Limb (tissue), 2 donors: ENCODE data around the gene PAXX.

ENCODE experiments used
- DNase-seq, 2 donors: peaks; one replicate each; pipeline ENCODE4 v3.0.0-alpha.2; 2016; ENCODE audit errors: extremely low spot score in 2 of 2

Gene PAXX, protein sequence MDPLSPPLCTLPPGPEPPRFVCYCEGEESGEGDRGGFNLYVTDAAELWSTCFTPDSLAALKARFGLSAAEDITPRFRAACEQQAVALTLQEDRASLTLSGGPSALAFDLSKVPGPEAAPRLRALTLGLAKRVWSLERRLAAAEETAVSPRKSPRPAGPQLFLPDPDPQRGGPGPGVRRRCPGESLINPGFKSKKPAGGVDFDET

DNA sequence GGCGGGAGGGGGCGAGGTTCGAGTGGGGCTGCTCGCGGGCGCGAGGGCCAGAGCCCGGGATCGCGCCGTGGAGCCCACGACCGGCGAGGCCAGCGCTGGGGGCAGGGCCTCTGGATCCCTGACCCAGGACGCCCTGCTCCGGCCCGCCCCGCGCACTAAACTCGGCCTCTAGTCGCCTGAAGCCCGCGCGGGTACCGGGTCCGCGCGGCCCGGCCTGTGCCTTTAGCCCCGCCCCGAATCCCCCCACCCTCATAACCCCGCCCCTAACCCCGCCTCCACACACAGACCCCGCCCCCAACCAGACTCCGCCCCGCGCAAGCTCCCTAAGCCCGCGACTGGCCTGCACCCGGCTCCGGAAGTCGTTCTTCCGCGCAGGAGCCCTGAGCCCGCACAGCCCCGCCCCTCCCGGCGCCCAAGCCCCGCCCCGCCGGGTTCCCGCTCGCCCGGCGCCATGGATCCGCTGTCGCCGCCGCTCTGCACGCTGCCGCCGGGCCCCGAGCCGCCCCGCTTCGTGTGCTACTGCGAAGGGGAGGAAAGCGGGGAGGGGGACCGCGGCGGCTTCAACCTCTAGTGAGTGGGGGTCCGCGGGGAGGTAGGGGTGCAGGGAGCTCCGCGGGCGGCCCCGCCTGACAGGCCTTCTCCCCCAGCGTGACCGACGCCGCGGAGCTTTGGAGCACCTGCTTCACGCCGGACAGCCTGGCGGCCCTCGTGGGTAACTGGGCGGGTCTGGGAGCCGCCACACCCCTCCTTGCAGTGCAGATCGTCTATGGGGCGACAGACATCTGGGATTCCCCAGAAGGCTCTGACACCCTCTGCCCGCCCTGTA, at the start of gene PAXX:
Gene PAXX, plus strand, starts transcription at position 430 of the 826 bp plus-strand sequence. Its CDS starts 22 bp downstream, at position 452.
- DNase-seq: peak; percentile 85 to 93

DNA sequence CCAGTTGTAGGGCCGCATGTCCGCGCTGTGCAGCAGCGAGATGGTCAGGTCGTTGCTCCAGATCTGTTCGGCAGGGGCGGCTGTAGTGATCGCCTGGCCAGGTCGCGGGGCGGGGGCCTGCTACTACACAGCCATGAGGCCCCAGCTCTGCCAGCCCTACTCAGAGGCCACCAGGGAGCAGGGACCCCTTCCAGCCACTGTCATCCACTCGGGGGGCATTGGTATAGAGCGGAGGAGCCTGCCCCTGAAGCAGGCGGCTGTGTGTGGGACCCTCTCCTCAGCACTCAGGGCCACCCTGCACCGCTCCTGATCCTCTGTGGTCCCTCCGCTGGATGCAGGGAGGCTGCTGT, 49.4 kb upstream of the PAXX start:
- no peak for DNase-seq

DNA sequence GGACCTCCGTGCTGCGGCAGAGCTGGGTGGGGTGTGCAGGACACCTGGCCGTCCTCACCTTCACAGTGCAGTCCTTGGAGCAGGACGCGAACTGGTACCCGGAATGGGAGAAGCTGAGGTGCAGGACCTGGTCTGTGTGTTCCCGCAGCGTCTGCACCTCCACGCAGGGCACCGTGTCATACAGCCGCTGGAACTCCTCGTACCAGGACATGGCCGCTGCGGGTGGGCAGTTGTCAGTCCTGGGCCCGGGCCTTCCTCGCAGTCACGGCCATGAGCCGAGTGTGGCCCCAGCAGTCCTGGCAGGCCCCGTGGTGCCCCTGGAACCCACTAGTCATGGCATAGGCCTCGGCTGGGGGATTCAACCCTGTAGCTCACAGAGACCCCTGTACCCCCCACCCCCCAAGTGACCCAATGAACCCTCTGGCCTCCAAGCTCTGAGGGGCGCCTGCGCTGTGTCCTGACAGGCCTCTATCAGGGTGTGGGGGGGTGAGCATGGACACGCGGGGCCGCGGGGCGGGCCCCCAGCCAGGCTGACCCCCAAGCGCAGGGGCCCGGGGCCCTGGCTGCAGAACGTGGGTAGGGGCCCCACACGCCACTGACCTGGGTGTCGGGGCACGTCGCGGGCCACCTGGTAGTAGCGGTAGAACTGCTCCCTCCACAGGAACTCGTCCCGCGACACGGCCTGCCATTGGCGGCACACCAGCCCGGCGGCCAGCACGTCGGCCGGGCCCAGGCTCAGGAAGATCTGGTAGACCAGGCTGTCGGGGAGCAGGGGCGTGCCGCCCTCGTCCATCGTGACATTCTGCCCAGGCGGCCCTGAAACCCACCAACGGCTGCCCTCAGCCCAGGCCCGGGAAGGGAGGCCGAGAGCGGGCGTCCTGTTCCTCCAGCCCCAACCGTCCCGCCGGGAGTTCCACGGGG, 48.7 kb upstream of the PAXX start:
- DNase-seq: peak; percentile 4 to 58

DNA sequence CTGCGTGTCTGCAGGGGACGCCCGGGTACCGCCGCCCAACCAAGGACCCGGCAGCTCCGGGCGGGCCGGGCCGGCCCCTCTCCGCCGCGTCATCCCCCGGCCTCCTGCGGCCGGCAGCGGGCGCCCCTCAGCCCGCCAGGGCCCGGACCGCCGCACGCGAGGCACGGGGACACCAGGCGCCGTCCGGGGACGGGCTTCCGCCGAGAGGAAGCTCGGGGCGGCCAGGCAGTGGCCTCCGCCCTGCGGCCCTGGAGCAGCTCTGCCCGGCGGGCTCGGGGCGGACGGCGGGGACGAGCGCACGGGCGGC, 48.1 kb upstream of the PAXX start:
- no peak for DNase-seq

DNA sequence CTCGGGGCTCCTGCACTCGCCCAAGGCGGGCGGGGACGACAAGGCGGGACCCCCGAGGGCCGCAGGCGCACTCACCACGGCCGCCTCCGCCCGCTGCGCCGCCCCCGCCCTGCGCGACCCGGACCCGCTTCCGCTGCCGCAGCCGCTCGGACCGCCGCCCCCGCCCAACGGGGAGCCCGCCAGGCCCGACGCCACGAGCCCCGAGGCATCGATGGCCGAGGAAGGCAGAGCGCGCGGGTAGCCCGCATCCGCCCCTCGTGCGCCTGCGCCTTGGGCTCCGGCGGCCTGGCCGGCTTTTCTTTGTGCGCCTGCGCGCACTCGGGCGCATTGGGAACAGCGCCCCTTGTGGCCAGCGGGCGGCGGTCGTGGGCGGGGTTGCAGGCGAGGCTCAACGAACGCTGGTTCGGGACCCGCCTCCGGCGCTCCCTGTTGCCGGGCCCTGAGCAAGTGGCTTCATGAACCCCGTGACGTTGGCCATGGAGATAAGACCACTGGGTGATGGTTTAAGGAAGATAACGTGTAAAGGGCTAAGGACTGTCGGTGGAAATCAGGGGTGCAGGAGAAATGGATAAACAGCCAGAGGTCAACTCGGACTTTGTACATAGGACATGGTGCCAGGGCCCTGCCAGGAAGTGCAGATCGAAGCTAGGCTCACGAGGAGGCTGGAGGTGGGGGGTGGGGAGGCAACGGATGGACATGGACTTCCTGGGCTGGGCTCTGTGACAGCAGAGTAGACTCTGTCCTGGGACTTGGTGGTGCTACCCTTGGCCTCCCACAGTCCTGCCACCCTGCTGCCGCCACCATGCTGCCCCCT, 47.5 kb upstream of the PAXX start, which contains the start of the genes C8G and FBXW5:
Gene C8G, plus strand, starts transcription at position 725 of the 814 bp plus-strand sequence. Its CDS starts 78 bp downstream, at position 803.
Gene FBXW5, minus strand, starts transcription at position 220 of the 814 bp plus-strand sequence. CDS start 655 bp downstream, outside the sequence.
- peak; percentile 95 to 98 for DNase-seq

DNA sequence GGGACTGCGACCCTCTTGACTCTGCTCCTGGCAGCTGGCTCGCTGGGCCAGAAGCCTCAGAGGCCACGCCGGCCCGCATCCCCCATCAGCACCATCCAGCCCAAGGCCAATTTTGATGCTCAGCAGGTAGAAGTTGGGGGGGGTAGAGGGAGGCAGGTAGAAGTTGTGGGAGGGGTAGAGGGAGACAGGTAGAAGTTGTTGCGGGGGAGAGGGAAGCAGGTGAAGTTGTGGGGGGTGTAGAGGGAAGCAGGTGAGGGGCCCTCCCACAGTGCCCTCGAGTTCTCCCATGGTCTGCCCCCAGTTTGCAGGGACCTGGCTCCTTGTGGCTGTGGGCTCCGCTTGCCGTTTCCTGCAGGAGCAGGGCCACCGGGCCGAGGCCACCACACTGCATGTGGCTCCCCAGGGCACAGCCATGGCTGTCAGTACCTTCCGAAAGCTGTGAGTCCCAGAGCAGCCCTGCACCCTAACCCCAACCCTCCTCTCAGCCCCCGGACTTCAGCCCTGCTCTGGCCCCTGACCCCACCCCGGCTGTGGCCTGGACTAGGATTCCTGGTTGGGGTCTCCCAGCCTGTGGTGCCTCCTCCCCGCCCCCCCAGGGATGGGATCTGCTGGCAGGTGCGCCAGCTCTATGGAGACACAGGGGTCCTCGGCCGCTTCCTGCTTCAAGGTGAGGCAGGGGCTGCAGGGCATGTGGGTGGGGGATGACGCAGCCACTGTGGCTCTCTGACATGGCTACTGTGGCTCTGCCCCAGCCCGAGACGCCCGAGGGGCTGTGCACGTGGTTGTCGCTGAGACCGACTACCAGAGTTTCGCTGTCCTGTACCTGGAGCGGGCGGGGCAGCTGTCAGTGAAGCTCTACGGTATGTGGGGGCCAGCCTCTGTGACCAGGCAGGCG, 46.6 kb upstream of the PAXX start:
- no peak for DNase-seq

DNA sequence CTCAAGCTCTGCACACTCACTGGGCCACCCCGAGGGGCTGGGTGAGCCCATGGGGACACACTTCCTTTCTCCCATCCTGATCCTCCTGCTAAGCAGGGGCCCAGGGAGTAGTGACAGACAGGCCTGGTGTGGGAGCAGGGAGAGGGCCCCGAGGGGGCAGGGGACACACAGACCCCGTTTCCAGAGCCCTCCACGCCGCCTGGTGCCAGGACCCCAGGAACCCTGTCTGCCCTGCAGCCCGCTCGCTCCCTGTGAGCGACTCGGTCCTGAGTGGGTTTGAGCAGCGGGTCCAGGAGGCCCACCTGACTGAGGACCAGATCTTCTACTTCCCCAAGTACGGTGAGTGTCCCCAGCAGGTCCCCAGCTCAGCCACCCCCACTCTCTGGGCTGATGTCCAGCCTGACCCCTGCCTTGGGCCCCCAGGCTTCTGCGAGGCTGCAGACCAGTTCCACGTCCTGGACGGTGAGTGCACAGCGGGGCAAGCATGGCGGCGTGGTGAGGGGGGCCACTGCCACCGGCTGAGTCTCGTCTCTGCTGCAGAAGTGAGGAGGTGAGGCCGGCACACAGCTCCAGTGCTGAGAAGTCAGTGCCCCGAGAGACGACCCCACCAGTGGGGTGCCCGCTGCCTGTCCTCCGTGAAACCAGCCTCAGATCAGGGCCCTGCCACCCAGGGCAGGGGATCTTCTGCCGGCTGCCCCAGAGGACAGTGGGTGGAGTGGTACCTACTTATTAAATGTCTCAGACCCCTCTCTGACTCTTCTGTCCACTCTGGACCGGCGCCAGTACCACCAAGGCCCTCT, 45.8 kb upstream of the PAXX start:
- DNase-seq: no peak

DNA sequence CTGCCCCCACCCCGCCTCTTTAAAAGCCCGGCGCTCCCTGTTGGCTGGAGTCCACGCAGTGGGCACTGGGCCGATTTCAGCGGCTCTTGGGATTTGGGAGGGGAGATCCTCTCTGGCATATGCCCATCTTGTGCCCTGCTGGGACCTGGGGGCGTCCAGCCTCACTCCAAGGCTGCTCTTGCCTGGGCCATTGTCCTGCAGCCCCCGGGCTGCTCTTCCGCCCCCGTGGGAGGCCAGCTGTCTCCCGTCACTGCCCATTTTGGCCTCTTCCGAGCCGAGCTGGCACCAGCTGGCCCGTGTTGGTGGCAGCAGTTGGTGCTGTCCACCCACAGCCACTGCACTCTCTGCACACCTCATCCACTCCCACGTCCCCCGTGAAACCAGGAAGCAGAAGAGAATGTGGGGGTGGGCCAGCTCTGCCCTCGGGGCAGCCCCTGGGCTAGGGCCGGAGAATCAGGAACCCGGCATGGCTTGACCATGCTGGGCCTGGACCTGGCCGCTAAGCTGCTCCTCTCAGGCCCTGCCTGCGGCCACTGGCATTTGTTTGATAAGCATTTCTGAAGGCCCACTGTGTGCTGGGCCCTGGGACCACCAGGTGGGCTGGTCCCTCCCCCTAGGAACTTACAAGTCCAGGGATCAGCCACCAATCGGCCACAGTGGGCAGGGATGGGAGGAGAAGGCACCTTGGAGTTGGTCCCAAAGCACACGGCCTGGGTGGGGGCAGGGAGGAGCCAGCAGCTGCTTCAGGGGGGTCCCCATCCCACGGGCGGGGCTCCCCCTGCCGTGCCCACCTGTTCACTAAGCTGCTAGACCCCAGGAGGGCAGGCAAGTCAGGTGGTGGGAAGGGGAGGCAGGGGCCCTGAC, 45.0 kb upstream of the PAXX start:
- no peak for DNase-seq

DNA sequence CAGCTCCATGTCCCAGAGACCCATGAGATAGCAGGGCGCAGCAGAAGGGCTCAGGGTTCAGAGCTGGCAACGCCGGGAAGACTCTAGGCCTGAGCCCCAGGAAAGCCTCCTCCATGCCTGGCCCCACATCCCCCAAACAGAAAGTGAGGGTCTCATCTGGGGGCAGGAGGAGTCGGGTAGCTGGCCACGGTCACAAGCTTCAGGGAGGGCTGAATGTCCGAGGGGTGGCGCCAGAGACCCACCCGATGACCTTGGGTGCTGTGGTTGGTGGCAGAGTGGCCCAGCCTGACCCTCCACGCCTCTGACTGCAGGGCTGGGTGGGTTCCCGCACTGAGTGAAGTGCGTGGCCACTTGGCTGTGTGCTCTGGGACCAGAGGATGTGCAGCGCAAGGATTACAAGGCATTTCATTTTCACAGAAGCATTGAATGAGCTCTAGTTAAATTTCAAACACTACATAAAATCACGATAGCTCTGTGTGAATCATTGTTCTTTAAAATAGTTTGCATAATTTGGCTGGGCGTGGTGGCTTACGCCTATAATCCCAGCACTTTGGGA, 44.2 kb upstream of the PAXX start:
- DNase-seq: no peak

DNA sequence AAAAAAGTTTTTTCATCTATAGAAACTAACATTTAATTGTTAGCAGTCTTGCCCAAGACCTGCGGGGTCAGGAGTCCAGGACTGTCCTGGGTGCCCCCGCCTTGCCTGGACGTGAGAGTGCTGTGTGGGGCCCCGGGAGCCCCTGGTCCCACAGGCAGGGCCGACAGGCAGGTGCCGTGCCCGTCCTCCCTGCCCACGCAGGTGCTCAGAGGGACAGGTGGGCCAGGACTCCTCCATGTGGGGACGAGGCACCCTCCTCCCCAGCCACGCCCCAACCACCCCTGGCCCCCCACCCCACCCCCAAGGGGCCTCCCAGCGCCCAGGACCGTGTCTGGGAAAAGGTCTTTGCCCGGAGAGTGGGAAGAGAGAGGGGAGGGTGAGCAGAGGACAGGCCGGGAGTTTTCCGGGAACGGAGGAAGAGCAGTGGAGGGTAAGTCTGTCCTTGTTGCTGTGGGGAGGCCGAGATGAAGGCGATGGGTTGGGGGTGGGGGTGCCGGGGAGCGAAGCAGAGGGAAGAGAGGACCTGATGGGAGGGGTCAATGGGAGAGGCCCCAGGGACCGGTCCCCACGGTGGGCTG, 42.9 kb upstream of the PAXX start:
- no peak for DNase-seq

DNA sequence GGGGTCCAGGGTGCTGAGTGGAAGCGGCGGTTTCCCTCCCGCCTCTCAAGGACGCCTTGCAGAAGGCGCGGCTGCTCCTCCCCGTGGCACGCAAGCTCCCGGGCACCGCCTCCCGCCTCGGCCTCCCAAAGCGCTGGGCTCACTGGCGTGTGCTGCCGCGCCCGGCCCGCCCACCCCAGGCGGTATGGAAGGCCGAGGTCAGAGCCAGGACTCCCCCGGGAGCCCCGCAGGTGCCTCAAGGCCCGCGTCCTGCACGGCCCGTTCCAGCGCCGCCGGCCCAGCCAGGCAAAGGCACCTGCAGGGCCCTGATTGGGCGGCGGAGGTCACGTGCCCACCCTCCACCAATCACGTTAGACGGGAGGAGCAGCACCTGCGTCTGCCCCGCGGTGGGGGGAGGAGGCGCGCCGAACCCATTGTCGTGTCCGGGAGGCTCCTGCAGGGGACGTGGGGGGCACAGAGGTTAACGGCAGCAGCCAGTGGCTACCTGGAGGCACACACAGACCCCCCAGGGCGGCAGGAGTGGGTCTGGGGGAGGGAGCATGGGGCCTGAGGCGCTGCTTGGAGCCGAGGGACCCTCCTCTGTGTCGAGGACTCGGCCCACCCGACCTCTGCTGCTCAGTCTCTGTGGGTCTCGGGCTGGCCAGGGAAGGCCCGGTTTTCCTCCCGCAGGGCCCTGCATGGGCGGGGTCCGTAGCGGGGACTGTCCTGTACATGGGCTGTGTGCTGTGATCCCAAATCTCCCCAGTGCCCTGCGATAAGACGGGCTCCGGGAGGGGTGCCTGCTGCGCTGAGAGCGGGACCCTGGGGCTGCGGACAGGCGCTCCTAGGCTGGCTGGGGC, 42.2 kb upstream of the PAXX start:
- peak; percentile 72 to 95 for DNase-seq

DNA sequence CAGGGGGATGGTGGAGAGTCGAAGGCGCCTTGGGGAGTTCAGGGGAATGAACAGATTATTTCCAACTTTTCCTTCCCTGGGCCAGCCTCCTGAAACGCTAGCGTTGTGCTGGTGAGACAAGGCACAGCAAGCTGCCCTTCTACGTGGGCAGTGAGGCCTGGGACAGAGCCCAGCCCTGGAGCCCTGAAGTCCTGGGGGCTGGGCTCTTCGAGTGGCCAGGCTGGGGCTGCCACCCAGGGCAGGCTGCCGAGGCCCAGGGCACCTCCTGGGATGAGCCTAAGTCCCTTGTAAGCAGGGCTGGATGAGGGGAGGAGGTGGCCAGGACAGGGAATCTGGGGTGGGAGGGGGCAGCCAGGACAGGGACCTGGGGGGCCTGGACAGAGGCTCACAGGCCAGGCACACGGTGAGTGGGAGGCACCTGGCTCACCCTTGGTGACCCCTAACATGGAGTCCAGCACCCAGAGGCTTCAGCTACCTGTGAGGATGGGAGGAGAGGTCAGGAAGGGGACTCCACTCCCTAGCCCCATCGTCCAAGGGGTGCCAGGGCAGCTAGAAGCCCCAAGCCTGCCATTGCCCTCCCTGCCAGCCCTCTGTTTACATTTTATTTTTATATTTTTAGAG, 41.5 kb upstream of the PAXX start:
- no peak for DNase-seq

DNA sequence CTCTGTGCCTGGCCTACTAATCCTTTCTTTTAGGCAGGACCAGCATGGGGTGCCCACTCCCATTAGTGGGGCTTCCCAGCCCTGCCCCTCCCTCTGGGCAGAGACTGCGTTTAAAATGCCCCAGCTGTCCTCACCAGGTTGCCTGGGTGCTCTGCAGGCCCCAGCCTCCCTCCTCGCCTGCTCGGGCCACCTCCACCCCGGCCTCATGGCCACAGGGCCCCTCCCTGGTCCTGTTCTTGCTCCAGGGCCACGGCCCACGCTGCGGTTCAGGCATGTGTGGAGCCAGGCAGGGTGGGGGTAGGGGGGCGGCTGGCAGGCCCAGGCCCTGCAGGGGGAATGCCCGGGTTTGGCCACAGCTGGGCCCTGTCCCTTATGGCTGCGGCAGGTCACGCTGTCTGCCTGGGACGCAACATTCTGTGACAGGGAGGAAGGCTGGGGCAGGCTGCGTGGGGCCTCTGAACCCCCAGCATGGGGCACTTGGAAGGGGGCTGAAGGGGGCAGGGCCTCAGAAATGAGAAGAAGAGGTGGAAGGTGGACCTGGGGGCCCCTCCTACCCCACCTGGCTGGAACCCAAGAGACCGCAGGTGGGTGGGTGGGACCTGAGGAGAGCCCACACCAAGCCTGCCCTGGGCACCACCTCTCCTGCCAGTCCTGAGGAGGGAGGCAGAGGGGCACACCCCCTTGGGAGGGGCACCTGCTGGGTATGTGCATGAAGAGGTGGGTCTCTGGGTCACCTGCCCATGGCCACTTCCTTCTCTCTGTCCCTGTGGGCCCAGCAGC, 40.5 kb upstream of the PAXX start, which contains the start of gene LCN12:
Gene LCN12, plus strand, starts transcription at position 733 of the 780 bp plus-strand sequence. CDS start 55 bp downstream, outside the sequence.
- no peak for DNase-seq

DNA sequence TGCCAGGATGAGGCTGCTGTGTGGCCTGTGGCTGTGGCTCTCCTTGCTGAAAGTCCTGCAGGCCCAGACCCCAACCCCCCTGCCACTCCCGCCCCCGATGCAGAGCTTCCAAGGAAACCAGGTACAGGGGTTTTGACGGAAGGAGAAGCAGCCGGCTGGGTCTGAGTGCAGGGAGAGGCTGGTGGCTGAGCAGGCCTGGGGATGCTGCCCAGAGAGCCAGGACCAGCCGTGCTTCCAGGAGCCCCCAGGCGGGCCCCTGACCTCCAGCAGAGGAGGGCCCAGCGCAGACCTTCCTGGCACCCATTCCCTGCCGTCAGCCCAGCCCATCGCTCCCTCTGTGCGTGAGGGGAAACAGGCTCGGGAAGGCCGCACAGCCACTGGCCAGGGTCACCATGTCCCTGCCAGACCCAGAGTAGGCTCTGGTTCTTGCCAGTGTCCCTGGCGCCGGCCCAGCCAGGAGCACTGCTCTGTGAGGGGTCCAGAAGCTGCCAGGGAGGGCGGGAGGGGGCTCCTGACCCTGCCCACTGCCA, 39.8 kb upstream of the PAXX start:
- DNase-seq: no peak
